GM06990 (cell line): ENCODE measurements around the gene ADAM30.

Experiments used
- DNase-seq: peaks from one replicate; pipeline ENCODE4 v3.0.0-alpha.2; 2011; ENCODE audit not compliant: insufficient read length; ENCODE audit errors: extremely low read depth
- H3K27me3 ChIP-seq: replicated peaks from 2 replicates; pipeline ENCODE4 v1.6.0; 2011; ENCODE audit warnings: low read length; ENCODE audit not compliant: control insufficient read depth, insufficient read depth
- H3K36me3 ChIP-seq: 2 replicates; pipeline ENCODE4 v1.5.1; 2011; ENCODE audit warnings: low read length; ENCODE audit not compliant: control insufficient read depth, insufficient read depth
- H3K4me3 ChIP-seq: replicated peaks from 2 replicates; pipeline ENCODE4 v1.5.1; 2011; ENCODE audit warnings: low read depth, mild to moderate bottlenecking, control low read depth, low read length
- TF ChIP-seq, protein P1 (sequence below): IDR thresholded peaks from 2 replicates; pipeline ENCODE4 v1.5.1; 2011; ENCODE audit warnings: low read length, control low read depth, mild to moderate bottlenecking, inconsistent platforms; ENCODE audit not compliant: insufficient read depth, poor library complexity, severe bottlenecking

ADAM30 gene

DNA sequence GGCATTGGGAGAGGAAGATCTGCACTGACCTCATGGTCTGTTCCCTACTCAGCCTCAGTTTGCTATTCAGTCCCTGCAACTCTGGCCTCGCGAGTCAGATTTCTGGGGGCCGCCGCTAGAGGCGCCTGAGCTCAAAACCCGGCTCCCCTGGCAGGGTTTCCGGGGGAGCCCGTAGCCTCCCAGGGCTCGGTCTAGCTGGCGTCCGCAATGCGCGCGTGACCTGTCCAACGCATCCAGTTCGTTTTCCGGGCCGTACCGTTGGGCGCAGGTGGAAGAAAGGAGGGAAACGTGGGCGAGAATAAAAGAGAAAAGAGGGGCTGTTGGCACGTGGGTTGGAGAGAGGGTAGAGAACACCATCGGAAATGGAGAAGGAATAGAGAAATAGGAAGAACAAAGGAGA, at the start of gene ADAM30:
Gene ADAM30 (minus strand): TSS at position 213 of the 400 bp plus-strand sequence. CDS start 179 bp downstream, at position 34.
- H3K36me3 ChIP-seq = no peaks in the 10 kb centered on the region
- no peak within 1 kb of the TSS for H3K4me3 ChIP-seq
- no peaks in the 10 kb centered on the region; the same call in 1 of the 2 replicates for H3K27me3 ChIP-seq
- DNase-seq = no peak
- TF ChIP-seq, protein P1, sequence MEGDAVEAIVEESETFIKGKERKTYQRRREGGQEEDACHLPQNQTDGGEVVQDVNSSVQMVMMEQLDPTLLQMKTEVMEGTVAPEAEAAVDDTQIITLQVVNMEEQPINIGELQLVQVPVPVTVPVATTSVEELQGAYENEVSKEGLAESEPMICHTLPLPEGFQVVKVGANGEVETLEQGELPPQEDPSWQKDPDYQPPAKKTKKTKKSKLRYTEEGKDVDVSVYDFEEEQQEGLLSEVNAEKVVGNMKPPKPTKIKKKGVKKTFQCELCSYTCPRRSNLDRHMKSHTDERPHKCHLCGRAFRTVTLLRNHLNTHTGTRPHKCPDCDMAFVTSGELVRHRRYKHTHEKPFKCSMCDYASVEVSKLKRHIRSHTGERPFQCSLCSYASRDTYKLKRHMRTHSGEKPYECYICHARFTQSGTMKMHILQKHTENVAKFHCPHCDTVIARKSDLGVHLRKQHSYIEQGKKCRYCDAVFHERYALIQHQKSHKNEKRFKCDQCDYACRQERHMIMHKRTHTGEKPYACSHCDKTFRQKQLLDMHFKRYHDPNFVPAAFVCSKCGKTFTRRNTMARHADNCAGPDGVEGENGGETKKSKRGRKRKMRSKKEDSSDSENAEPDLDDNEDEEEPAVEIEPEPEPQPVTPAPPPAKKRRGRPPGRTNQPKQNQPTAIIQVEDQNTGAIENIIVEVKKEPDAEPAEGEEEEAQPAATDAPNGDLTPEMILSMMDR = no peak

DNA sequence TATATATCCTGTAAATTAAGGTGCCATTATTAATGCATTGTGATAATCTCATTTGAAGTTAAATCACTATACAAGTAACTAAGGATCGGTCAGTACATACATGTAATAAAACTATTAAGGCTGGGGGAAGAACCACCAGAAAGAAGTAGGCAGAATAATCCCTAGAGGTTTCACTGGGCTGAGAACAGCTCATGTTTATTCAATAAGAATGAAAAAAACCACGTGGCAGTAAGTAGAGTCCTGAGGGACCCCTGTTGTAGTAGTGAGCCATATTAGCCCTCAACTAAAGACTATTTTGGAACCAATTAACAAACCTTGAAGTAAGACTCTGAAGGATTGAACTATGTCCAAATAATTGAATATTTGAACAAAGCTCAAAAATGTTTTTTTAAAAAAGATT, 46.9 kb upstream of the ADAM30 start:
- H3K36me3 ChIP-seq = no peaks in the 10 kb centered on the region; the same call in 1 of the 2 replicates
- H3K27me3 ChIP-seq = no peaks in the 10 kb centered on the region
- TF ChIP-seq, protein P1 = no peak
- H3K4me3 ChIP-seq = no peak overlapping the region
- no peak for DNase-seq

DNA sequence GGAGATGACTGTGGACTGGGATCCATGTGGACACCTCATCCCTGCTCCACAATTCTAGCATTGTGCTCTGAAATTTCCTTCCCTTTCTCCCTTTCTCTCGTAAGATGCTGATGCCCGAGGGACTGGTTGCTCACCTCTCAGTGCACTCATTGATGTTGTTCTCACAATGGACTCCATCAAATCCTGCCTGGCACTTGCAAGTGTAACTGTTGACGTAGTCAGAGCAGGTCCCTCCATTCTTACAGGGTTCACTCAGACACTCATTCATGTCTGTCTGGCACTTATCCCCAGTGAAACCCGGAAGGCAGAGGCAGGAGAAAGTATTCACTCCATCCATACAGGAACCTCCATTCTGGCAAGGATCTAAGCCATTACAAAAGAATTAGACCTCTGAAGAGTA, 45.1 kb upstream of the ADAM30 start:
- TF ChIP-seq, protein P1 = no peak
- H3K4me3 ChIP-seq = no peak overlapping the region
- no peaks in the 10 kb centered on the region for H3K27me3 ChIP-seq
- H3K36me3 ChIP-seq = no peaks in the 10 kb centered on the region; the same call in 1 of the 2 replicates
- no peak for DNase-seq

DNA sequence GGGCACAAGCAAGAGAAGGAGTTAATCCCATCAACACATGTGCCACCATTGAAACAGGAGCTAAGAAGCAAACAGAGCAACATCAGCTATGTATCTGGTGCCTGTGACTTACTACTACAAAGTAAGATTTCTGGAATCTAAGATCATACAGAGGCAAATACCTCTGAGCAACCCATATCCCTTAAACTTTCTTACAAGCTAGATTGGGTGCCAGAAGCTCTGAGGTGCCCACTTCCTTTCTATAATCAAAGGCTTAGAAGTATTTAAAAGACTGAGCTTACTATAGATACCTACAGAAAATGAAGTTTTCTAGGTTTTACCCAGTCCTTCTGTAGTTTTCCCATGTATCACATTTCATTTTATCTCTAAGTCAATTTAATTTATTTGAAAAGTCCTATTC, 44.4 kb upstream of the ADAM30 start:
- H3K36me3 ChIP-seq = no peaks in the 10 kb centered on the region; the same call in 1 of the 2 replicates

DNA sequence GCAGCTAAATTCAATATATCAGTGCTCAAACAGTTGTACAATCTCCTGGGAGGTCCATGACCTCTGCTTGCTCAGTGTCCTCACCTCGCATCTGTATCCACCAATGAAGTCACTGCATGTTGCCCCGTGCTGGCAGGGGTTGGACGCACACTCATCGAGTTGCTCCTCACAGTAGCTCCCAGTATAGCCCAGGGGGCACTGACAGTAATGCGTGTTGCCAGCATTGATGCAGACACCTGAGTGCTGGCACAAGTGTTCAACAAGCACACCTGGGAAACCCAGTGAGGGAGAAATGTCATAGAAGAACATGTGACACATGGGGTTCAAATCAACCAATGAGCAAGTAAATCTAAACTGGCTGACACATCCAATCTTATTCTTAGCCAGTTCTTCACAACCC, 40.9 kb upstream of the ADAM30 start:
- DNase-seq = no peak
- no peaks in the 10 kb centered on the region for H3K27me3 ChIP-seq
- H3K4me3 ChIP-seq = no peak overlapping the region
- H3K36me3 ChIP-seq = no peaks in the 10 kb centered on the region; the same call in none of the 2 replicates
- TF ChIP-seq, protein P1 = no peak

More for the DNA sequence above, 44.4 kb upstream of the ADAM30 start:
- Histone ChIP-seq H3K27me3 (no peaks in the 10 kb centered on the region), H3K4me3 (no peak overlapping the region)
- DNase-seq = no peak
- TF ChIP-seq, protein P1 = no peak

DNA sequence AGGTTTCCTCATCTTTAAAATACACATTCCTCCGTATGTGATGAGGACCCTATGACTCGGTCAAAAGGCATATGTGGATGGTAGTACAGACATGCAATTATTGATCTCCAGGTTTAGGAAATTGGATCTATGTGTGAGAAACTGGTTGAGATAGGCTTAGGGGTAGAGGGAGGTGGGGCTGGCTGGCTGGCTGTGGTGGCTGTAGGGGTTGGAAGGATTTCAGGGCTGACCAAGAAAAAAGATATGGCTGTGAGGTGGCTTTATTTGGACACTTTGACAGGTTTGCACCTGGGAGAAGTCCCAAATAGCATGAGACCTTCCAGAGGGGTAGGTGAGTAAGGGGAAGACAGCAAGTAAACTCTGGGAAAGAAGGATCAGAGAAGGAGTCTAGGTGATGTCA, 39.6 kb upstream of the ADAM30 start:
- Histone ChIP-seq H3K27me3 (no peaks in the 10 kb centered on the region), H3K4me3 (no peak overlapping the region), H3K36me3 (no peaks in the 10 kb centered on the region; the same call in none of the 2 replicates)
- TF ChIP-seq, protein P1 = no peak
- DNase-seq = no peak
